ENCODE results near the gene ZNF778. TPM values are rescaled to one million over a fixed set of nuclear protein-coding genes. Genes with fewer than 3 reads are reported as not detected.

ZNF778 gene
- total and polyA plus RNA-seq, 2 donors (not counting 1 experiment from before 2014, with no cell fraction given), result 4.3 to 9.4 TPM

DNA sequence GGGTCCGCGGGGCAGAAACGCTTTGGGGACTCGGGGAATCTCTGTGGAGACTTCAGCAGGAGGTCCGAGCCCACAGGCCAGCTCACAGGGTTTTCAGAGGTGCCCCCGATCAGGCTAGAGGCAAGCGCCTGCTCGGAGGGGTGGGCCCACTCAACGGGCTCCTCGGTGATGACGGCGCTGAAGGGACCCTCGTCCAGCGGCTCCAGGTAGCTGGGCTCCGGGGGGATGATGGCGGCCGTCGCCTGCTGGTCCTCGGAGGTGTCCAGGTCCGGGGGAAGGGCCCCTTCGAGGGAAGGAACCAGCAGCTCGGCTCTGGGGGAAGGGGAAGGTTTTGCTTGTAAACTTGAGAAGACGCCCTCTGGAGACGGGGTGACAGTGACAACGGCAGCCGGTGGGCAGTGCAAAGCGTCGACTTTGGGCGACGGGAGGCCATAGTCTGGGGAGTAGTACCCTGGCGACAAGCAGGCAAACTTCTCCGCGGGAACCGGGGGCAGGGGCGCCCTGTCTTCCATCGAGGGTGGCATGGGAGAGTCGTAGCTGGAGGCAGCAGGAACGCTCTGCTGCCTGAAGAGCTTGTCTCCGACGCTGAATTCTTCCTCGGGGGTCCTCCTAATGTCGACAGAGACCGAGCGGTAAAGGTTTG lies 63.2 kb downstream of the ZNF778 start:
- DNase-seq (ENCODE audit: low read depth in 2 of 2), result no peak
- Histone ChIP-seq H3K27me3 (ENCODE audit: control insufficient read depth, insufficient read depth, low read length) (no peaks in the 10 kb centered on the region), H3K4me2 (ENCODE audit: extremely low read depth, insufficient read depth, low read length) (no peak overlapping the region), H4K20me1 (ENCODE audit: control insufficient read depth, extremely low read depth, insufficient read depth, low read length) (no peaks in the 10 kb centered on the region), H3K9me3 (ENCODE audit: control insufficient read depth, insufficient read depth, low read depth, low read length) (no peaks in the 10 kb centered on the region), H3K4me1 (ENCODE audit: control insufficient read depth, extremely low read depth, insufficient read depth, low read length) (no peaks in the 10 kb centered on the region), H3K36me3 (ENCODE audit: control insufficient read depth, insufficient read depth, low read length) (peaks cover 26% of the 10 kb centered on the region), H3K79me2 (ENCODE audit: control insufficient read depth, insufficient read depth, low read length) (no peaks in the 10 kb centered on the region), H3K4me3 (replicated peaks in 1 of 4; ENCODE audit: control extremely low read depth in 1 of 4, insufficient read depth in 1 of 4, low read depth in 3 of 4, low read length in 4 of 4) (no peak overlapping the region), H2AFZ (ENCODE audit: low read length) (no peak overlapping the region), H3K27ac (ENCODE audit: insufficient read depth, low read length) (no peak overlapping the region), H3K9ac (ENCODE audit: insufficient read depth, low read length) (no peak overlapping the region)
- TF ChIP-seq, protein P1, sequence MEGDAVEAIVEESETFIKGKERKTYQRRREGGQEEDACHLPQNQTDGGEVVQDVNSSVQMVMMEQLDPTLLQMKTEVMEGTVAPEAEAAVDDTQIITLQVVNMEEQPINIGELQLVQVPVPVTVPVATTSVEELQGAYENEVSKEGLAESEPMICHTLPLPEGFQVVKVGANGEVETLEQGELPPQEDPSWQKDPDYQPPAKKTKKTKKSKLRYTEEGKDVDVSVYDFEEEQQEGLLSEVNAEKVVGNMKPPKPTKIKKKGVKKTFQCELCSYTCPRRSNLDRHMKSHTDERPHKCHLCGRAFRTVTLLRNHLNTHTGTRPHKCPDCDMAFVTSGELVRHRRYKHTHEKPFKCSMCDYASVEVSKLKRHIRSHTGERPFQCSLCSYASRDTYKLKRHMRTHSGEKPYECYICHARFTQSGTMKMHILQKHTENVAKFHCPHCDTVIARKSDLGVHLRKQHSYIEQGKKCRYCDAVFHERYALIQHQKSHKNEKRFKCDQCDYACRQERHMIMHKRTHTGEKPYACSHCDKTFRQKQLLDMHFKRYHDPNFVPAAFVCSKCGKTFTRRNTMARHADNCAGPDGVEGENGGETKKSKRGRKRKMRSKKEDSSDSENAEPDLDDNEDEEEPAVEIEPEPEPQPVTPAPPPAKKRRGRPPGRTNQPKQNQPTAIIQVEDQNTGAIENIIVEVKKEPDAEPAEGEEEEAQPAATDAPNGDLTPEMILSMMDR (conservative IDR thresholded peaks at IDR 0.05 in 1 of 2, IDR thresholded peaks at IDR 0.05 in 1 of 2; ENCODE audit: low read depth in 1 of 2, low read length in 2 of 2), result no peak
- no peak for TF ChIP-seq EZH2 (IDR thresholded peaks at IDR 0.05; ENCODE audit: low read length, missing control alignments)

- H3K27ac ChIP-seq (ENCODE audit: insufficient read depth, low read length), result no peak overlapping the region
- no peaks in the 10 kb centered on the region for H3K9me3 ChIP-seq (ENCODE audit: control insufficient read depth, insufficient read depth, low read depth, low read length)
- TF ChIP-seq EZH2 (IDR thresholded peaks at IDR 0.05; ENCODE audit: low read length, missing control alignments), result no peak
- TF ChIP-seq, protein P1 (conservative IDR thresholded peaks at IDR 0.05 in 1 of 2, IDR thresholded peaks at IDR 0.05 in 1 of 2; ENCODE audit: low read depth in 1 of 2, low read length in 2 of 2), result no peak
- H3K36me3 ChIP-seq (ENCODE audit: control insufficient read depth, insufficient read depth, low read length), result peaks cover 24% of the 10 kb centered on the region
- no peak overlapping the region for H3K4me2 ChIP-seq (ENCODE audit: extremely low read depth, insufficient read depth, low read length)
- H2AFZ ChIP-seq (ENCODE audit: low read length), result no peak overlapping the region
- no peak for DNase-seq (ENCODE audit: low read depth in 2 of 2)
- H3K9ac ChIP-seq (ENCODE audit: insufficient read depth, low read length), result no peak overlapping the region
- no peak overlapping the region for H3K4me3 ChIP-seq (replicated peaks in 1 of 4; ENCODE audit: control extremely low read depth in 1 of 4, insufficient read depth in 1 of 4, low read depth in 3 of 4, low read length in 4 of 4)
- no peaks in the 10 kb centered on the region for H4K20me1 ChIP-seq (ENCODE audit: control insufficient read depth, extremely low read depth, insufficient read depth, low read length)
- no peaks in the 10 kb centered on the region for H3K4me1 ChIP-seq (ENCODE audit: control insufficient read depth, extremely low read depth, insufficient read depth, low read length)
- H3K79me2 ChIP-seq (ENCODE audit: control insufficient read depth, insufficient read depth, low read length), result no peaks in the 10 kb centered on the region
- no peaks in the 10 kb centered on the region for H3K27me3 ChIP-seq (ENCODE audit: control insufficient read depth, insufficient read depth, low read length)
Observed at GRCh38 chr16:89281189-89281577, 63.7 kb downstream of the ZNF778 start.

- H4K20me1 ChIP-seq (ENCODE audit: control insufficient read depth, extremely low read depth, insufficient read depth, low read length), result no peaks in the 10 kb centered on the region
- H3K4me2 ChIP-seq (ENCODE audit: extremely low read depth, insufficient read depth, low read length), result no peak overlapping the region
- no peaks in the 10 kb centered on the region for H3K27me3 ChIP-seq (ENCODE audit: control insufficient read depth, insufficient read depth, low read length)
- no peaks in the 10 kb centered on the region for H3K9me3 ChIP-seq (ENCODE audit: control insufficient read depth, insufficient read depth, low read depth, low read length)
- no peak overlapping the region for H3K27ac ChIP-seq (ENCODE audit: insufficient read depth, low read length)
- H3K9ac ChIP-seq (ENCODE audit: insufficient read depth, low read length), result no peak overlapping the region
- no peak for DNase-seq (ENCODE audit: low read depth in 2 of 2)
- H3K4me1 ChIP-seq (ENCODE audit: control insufficient read depth, extremely low read depth, insufficient read depth, low read length), result no peaks in the 10 kb centered on the region
- no peak overlapping the region for H2AFZ ChIP-seq (ENCODE audit: low read length)
- H3K79me2 ChIP-seq (ENCODE audit: control insufficient read depth, insufficient read depth, low read length), result no peaks in the 10 kb centered on the region
- H3K36me3 ChIP-seq (ENCODE audit: control insufficient read depth, insufficient read depth, low read length), result peaks cover 24% of the 10 kb centered on the region
- no peak overlapping the region for H3K4me3 ChIP-seq (replicated peaks in 1 of 4; ENCODE audit: control extremely low read depth in 1 of 4, insufficient read depth in 1 of 4, low read depth in 3 of 4, low read length in 4 of 4)
- TF ChIP-seq, protein P1 (conservative IDR thresholded peaks at IDR 0.05 in 1 of 2, IDR thresholded peaks at IDR 0.05 in 1 of 2; ENCODE audit: low read depth in 1 of 2, low read length in 2 of 2), result no peak
- no peak for TF ChIP-seq EZH2 (IDR thresholded peaks at IDR 0.05; ENCODE audit: low read length, missing control alignments)
Observed at GRCh38 chr16:89281829-89282228, 64.3 kb downstream of the ZNF778 start.
